Nephron (organoid): ENCODE measurements around the gene KIAA0232.
A peak's percentile ranks its signal among the peaks of the same experiment; 100 is the strongest.

Experiments used
- H3K27ac Mint-ChIP-seq, 3 experiments: 2 replicates each; pipeline ENCODE4 v1.8.0; 2020; ENCODE audit warnings: mixed read lengths in 3 of 3, mild to moderate bottlenecking in 2 of 3, moderate library complexity in 1 of 3
- H3K27me3 Mint-ChIP-seq: 2 replicates; pipeline ENCODE4 v1.8.0; 2021; ENCODE audit warnings: low read depth, mild to moderate bottlenecking, moderate library complexity, mixed read lengths
- H3K36me3 Mint-ChIP-seq: 2 replicates; pipeline ENCODE4 v1.8.0; 2020; ENCODE audit warnings: low read depth, mixed read lengths
- H3K4me1 Mint-ChIP-seq: 2 replicates; pipeline ENCODE4 v1.8.0; 2020; ENCODE audit warnings: mixed read lengths
- H3K4me3 Mint-ChIP-seq, 3 experiments: 2 replicates each; pipeline ENCODE4 v1.8.0; 2020; ENCODE audit warnings: mild to moderate bottlenecking in 3 of 3, mixed read lengths in 3 of 3, moderate library complexity in 2 of 3
- H3K9me3 Mint-ChIP-seq: 2 replicates; pipeline ENCODE4 v1.8.0; 2020; ENCODE audit warnings: mixed read lengths
- TF ChIP-seq, protein P1 (sequence below), 3 experiments: fragments of 200-600 bp; sonication (generic); IDR thresholded peaks; one replicate each; pipeline ENCODE4 v1.5.0; 2021; ENCODE audit warnings: antibody characterized with exemption in 3 of 3; ENCODE audit not compliant: unreplicated experiment in 3 of 3

Gene KIAA0232

DNA sequence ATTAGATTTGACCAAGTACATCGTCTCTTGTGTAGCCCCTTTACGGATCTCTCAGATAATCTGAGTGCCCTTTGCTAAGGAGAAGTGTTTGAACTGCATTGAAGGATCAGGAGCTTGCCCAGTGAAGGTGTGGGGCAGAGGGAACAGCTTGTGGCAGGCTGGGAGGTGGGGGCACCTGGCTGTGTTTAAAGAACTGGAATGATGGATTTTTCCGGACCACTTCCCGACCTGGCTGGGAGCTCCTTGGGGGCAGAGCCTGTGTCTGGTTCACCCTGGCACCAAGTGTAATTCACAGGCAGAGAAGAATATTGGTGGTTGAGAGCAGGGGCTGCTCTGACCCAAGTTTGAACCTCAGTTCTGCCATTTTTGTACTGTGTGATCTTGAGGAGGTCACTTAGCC lies 145.6 kb downstream of the KIAA0232 start:
- no peaks in the 10 kb centered on the region for H3K27me3 Mint-ChIP-seq
- peak overlapping the region in 2 of 3 experiments; percentile 10 to 20 for H3K4me3 Mint-ChIP-seq
- peaks cover 48% of the 10 kb centered on the region for H3K4me1 Mint-ChIP-seq
- peaks cover 2% of the 10 kb centered on the region for H3K9me3 Mint-ChIP-seq
- H3K36me3 Mint-ChIP-seq = peaks cover 38% of the 10 kb centered on the region
- peak overlapping the region; percentile 86 to 93 (median 88) for H3K27ac Mint-ChIP-seq
- TF ChIP-seq, protein P1, sequence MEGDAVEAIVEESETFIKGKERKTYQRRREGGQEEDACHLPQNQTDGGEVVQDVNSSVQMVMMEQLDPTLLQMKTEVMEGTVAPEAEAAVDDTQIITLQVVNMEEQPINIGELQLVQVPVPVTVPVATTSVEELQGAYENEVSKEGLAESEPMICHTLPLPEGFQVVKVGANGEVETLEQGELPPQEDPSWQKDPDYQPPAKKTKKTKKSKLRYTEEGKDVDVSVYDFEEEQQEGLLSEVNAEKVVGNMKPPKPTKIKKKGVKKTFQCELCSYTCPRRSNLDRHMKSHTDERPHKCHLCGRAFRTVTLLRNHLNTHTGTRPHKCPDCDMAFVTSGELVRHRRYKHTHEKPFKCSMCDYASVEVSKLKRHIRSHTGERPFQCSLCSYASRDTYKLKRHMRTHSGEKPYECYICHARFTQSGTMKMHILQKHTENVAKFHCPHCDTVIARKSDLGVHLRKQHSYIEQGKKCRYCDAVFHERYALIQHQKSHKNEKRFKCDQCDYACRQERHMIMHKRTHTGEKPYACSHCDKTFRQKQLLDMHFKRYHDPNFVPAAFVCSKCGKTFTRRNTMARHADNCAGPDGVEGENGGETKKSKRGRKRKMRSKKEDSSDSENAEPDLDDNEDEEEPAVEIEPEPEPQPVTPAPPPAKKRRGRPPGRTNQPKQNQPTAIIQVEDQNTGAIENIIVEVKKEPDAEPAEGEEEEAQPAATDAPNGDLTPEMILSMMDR (IDR thresholded peaks at IDR 0.05; ENCODE audit: unreplicated experiment in 3 of 3) = no peak

DNA sequence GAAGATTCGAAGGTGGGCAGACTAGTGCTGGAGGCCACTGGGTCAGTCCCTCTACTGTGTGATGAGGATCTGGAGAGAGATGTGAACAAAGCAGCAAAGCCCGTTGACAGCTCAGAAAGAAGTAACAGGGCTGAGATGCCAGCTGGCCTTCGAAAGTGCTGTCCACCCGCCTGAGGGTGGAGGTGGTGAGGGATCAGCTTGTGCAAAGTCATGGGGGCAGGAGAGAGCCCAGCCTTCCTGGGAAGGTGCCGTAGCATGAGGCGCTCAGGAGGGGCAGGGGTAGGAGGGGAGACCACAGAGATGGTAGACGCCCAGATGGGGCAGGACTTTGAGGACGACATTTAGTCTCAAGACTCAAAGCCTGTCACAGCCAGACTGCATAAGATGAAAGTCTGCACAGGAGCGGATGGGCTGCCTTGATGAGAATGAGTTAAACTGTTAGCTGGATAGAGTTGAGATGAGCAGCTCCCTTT lies 146.8 kb downstream of the KIAA0232 start:
- Mint-ChIP-seq H3K36me3 (peaks cover 36% of the 10 kb centered on the region), H3K27ac (peak overlapping the region; percentile 87 to 96 (median 94)), H3K4me1 (peaks cover 48% of the 10 kb centered on the region), H3K27me3 (no peaks in the 10 kb centered on the region), H3K4me3 (peak overlapping the region in 2 of 3 experiments; percentile 5 to 6), H3K9me3 (peaks cover 2% of the 10 kb centered on the region)
- TF ChIP-seq, protein P1 (IDR thresholded peaks at IDR 0.05; ENCODE audit: unreplicated experiment in 3 of 3) = no peak

DNA sequence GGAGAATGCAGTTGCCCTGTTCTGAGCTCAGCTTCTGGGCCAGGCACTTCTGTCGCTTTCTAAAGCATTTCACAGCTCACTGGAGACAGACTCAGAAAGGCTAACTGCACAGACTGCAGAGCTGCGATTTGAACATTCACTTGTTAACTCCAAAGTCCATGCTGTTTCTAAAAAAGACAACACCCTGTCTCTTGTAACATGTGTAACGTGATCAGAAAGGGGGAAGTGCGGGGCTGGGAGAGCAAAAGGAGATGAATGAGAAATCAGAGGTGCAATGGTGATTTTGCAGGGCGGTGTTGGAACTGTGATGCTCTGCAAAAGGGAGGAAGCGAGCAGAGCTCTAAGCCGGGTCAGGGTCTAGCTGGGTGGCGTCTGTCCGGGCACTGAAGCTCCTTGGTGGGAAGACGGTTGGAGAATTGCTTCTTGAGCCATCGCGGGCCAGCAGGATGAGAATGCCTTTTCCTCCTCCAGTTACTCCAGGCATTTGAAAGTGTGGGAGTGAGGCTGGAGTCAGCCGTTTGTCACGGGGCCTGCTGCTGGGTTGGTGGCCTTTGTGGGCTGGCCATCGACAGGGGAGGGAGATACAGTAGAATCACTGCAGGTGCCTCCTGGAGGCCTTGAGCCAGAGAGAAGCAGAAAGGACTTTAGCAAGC lies 147.4 kb downstream of the KIAA0232 start:
- peaks cover 37% of the 10 kb centered on the region for H3K36me3 Mint-ChIP-seq
- peaks cover 48% of the 10 kb centered on the region for H3K4me1 Mint-ChIP-seq
- peak overlapping the region; percentile 87 to 96 (median 94) for H3K27ac Mint-ChIP-seq
- TF ChIP-seq, protein P1 (IDR thresholded peaks at IDR 0.05; ENCODE audit: unreplicated experiment in 3 of 3) = no peak
- peak overlapping the region; percentile 40 to 62 (median 45) for H3K4me3 Mint-ChIP-seq
- H3K27me3 Mint-ChIP-seq = no peaks in the 10 kb centered on the region
- H3K9me3 Mint-ChIP-seq = peaks cover 2% of the 10 kb centered on the region

DNA sequence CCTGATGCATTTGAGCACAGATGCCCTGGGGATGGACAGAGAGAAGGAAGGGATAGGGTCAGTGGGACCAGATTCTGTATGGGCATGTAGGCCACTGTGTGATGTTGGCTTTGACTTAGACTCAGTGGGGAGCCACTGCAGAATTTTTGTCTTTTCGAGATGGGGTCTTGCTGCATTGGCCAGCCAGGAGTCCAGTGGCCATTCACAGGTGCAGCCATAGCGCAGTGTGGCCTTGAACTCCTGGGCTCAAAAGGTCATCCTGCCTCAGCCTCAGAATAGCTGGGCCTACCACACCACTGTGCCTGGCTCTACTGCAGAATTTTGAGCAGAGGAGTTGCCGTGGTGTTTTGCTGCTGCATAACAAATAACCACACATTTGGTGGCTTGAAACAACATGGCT lies 149.9 kb downstream of the KIAA0232 start:
- Mint-ChIP-seq H3K4me3 (no peak overlapping the region), H3K9me3 (peaks cover 2% of the 10 kb centered on the region), H3K36me3 (peaks cover 37% of the 10 kb centered on the region), H3K27me3 (no peaks in the 10 kb centered on the region), H3K4me1 (peaks cover 33% of the 10 kb centered on the region), H3K27ac (no peak overlapping the region)
- TF ChIP-seq, protein P1 (IDR thresholded peaks at IDR 0.05; ENCODE audit: unreplicated experiment in 3 of 3) = no peak

DNA sequence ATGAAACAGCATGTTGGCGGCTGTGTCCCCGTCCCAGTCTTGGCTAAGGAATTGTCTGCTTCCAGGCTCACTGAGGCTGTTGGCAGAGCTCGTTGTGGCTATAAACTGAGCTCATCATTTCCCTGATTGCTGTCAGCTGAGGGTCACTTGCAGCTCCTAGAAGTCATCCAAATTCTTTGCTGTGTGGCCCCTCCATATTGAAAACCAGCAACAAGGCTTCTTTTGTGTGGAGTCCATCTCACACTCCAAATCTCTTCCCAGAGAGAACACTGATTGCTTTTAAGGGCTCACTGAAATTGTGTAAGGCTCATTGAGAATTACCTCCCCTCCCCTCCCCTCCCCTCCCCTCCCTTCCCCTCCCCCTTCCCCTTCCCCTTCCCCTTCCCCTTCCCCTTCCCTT lies 150.4 kb downstream of the KIAA0232 start:
- Mint-ChIP-seq H3K27me3 (no peaks in the 10 kb centered on the region), H3K4me1 (peaks cover 29% of the 10 kb centered on the region), H3K9me3 (peaks cover 2% of the 10 kb centered on the region), H3K4me3 (no peak overlapping the region), H3K27ac (no peak overlapping the region), H3K36me3 (peaks cover 37% of the 10 kb centered on the region)
- TF ChIP-seq, protein P1 (IDR thresholded peaks at IDR 0.05; ENCODE audit: unreplicated experiment in 3 of 3) = no peak
